Peyer's patch (tissue), 4 donors: ENCODE data around the gene SLX9. TPM values are rescaled to one million over a fixed set of nuclear protein-coding genes. Genes with fewer than 3 reads are reported as not detected.

Experiments
- DNase-seq, 3 donors: peaks; one replicate each; pipeline ENCODE4 v3.0.0-alpha.2; 2017 to 2019
- H3K27ac ChIP-seq, 4 donors: fragments of 200-600 bp; sonication (generic); one replicate each; pipeline ENCODE4 v1.5.1; 2016 to 2019
- H3K27me3 ChIP-seq, 2 donors: fragments of 200-600 bp; sonication (generic); one replicate each; pipeline ENCODE4 v1.5.1; 2019
- H3K36me3 ChIP-seq, 3 donors: fragments of 200-600 bp; sonication (generic); one replicate each; pipeline ENCODE4 v1.5.1; 2016 to 2019
- H3K4me1 ChIP-seq, 4 donors: fragments of 200-600 bp; sonication (generic); one replicate each; pipeline ENCODE4 v1.5.1; 2016 to 2019
- H3K4me3 ChIP-seq, 4 donors: fragments of 200-600 bp; sonication (generic); 1 replicate in 3 of 4; 2 replicates in 1 of 4; pipeline ENCODE4 v1.5.1; 2016 to 2019; ENCODE audit warnings: mild to moderate bottlenecking in 1 of 4
- H3K9me3 ChIP-seq, 4 donors: fragments of 200-600 bp; sonication (generic); one replicate each; pipeline ENCODE4 v1.5.1; 2016 to 2019; ENCODE audit warnings: mild to moderate bottlenecking in 1 of 4
- POLR2A ChIP-seq, 2 donors: fragments of 450-650 bp; IDR thresholded peaks; one replicate each; pipeline ENCODE4 v1.5.1; 2017; ENCODE audit warnings: antibody characterized with exemption in 2 of 2, mild to moderate bottlenecking in 2 of 2, moderate library complexity in 2 of 2
- total RNA-seq, 4 donors: library from RNA; depleted of rRNA; stranded (reverse); fragments of >200 nt; gene quantifications; one replicate each; pipeline ENCODE4 v1.1.0, GENCODE V29; 2016
- TF ChIP-seq, protein P1 (sequence below), 6 experiments: fragments of 450-650 bp in 4 of 6; fragments of 200-600 bp in 2 of 6; sonication (generic) in 1 of 6; IDR thresholded peaks; one replicate each; pipeline ENCODE4 v1.5.1; 2017 to 2019; ENCODE audit warnings: antibody characterized with exemption in 6 of 6, mild to moderate bottlenecking in 3 of 6, moderate library complexity in 1 of 6

SLX9 gene
- total RNA-seq, 4 donors from 2014 or later, result 7.8 to 10.5 (median 10.0) TPM; not detected in 1

DNA sequence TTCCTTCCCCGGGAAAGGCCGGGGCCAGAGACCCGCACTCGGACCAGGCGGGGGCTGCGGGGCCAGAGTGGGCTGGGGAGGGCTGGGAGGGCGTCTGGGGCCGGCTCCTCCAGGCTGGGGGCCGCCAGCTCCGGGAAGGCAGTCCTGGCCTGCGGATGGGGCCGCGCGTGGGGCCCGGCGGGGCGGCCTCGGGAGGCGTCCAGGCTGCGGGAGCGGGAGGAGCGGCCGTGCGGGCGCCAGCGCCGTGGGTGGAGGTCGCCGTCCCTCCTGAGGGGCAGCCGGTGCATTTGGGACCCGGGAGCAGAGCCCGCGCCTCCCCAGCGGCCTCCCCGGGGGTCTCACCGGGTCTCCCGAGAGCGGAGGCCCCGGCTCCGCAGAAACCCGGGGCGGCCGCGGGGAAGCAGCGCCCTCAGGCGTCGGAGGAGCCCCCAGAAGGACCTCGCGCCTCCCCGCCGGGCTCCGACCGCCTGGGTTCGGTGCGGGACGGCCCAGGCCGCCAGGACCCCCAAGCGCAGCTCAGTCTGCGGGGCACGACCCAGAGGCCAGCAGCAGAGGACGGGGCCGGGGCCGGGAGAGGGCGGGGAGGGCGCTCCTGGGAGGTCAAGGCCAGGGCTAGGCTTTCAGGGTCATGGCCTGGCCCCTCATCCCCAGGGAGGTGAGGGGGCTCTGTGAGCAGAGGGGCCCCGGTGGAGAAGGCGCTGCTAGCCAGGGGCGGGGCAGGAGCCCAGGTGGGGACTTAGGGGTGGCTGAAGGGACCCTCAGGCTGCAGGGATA lies 7.2 kb upstream of the SLX9 start:
- peak in 2 of 3 donors; percentile 68 to 81 for DNase-seq
- Histone ChIP-seq H3K36me3 (no peaks in the 10 kb centered on the region), H3K9me3 (no peaks in the 10 kb centered on the region), H3K4me3 (peak overlapping the region; percentile 38 to 71 (median 54)), H3K27me3 (peaks cover 0 to 25% of the 10 kb centered on the region in 2 donors), H3K27ac (peak overlapping the region in 1 of 4 donors; percentile 85), H3K4me1 (peaks cover 3 to 44% (median 21%) of the 10 kb centered on the region in 4 donors)
- TF ChIP-seq, protein P1, sequence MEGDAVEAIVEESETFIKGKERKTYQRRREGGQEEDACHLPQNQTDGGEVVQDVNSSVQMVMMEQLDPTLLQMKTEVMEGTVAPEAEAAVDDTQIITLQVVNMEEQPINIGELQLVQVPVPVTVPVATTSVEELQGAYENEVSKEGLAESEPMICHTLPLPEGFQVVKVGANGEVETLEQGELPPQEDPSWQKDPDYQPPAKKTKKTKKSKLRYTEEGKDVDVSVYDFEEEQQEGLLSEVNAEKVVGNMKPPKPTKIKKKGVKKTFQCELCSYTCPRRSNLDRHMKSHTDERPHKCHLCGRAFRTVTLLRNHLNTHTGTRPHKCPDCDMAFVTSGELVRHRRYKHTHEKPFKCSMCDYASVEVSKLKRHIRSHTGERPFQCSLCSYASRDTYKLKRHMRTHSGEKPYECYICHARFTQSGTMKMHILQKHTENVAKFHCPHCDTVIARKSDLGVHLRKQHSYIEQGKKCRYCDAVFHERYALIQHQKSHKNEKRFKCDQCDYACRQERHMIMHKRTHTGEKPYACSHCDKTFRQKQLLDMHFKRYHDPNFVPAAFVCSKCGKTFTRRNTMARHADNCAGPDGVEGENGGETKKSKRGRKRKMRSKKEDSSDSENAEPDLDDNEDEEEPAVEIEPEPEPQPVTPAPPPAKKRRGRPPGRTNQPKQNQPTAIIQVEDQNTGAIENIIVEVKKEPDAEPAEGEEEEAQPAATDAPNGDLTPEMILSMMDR (IDR thresholded peaks at IDR 0.05), result peak; percentile 39 to 72 (median 62)
- no peak for TF ChIP-seq POLR2A (IDR thresholded peaks at IDR 0.05)

DNA sequence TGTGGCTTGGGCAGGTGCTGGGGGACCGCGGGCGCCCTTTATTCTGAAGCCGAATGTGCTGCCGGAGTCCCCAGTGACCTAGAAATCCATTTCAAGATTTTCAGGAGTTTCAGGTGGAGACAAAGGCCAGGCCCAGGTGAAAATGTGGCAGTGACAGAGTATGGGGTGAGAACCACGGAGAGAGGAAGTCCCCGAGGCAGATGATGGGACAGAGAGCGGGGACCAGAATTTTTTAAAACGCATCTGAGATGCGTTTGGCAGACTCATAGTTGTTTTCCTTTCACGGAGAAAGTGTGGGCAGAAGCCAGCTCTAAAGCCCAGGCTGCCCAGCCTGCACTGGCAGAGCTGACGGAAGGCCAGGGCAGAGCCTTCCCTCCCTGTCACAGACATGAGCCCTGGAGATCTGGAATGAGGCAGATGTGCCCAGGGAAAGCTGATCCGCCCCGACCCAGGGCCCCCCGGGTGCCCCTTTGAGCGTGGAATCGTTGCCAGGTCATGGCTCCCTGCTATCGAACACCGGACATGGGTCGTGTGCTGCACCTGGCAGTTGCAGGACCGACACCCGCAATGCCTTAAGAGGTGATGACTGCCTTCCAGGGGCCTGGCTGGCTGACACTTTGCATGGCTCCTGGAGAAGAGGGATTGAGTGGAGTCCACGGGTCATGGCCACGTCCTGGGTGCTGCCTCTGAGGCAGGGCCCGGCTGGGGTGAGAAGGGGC lies 6.5 kb upstream of the SLX9 start:
- Histone ChIP-seq H3K4me3 (no peak overlapping the region), H3K27ac (peak overlapping the region in 1 of 4 donors; percentile 85), H3K36me3 (no peaks in the 10 kb centered on the region), H3K4me1 (peaks cover 3 to 37% (median 18%) of the 10 kb centered on the region in 4 donors), H3K9me3 (no peaks in the 10 kb centered on the region), H3K27me3 (peaks cover 0 to 25% of the 10 kb centered on the region in 2 donors)
- no peak for TF ChIP-seq POLR2A (IDR thresholded peaks at IDR 0.05)
- TF ChIP-seq, protein P1 (IDR thresholded peaks at IDR 0.05), result no peak
- no peak for DNase-seq

DNA sequence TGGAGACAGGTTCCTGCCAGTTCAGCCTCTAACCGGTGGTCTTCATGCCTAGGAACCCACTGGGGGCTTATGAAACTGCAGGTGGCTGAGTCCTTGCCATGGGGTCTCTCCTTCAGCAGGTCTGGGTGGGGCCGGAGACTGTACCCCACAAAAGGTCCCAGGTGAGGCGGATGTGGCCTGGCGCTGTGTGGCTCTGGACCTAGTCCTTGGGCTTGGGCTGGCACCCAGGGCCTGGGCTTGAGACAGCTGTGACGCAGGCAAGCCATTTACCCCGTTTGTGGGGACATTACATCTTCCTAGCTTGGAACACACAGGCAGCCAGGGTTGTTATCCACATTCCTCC lies 5.9 kb upstream of the SLX9 start:
- Histone ChIP-seq H3K4me1 (peaks cover 3 to 37% (median 18%) of the 10 kb centered on the region in 4 donors), H3K36me3 (no peaks in the 10 kb centered on the region), H3K9me3 (no peaks in the 10 kb centered on the region), H3K4me3 (no peak overlapping the region), H3K27ac (no peak overlapping the region), H3K27me3 (peaks cover 0 to 25% of the 10 kb centered on the region in 2 donors)
- no peak for DNase-seq
- no peak for TF ChIP-seq POLR2A (IDR thresholded peaks at IDR 0.05)
- TF ChIP-seq, protein P1 (IDR thresholded peaks at IDR 0.05), result no peak

DNA sequence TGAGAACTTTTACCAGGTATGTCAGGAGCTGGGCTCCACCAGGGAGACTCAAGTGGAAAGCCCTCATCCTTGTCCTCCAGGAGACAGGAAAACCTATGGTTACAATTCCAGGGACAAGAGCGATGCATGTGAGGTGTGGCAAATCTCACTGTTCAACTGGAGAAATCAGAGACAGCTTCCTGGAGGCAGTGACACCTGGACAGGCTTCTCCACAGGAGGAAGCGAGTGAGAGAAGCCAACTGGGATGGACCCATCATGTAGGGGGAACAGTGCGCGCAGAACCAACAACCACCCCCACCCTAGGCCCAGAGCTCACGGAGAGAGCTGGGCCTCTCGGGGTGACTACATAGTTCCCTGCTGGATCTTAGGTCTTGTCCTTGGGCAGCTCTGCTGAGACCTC lies 5.6 kb upstream of the SLX9 start:
- TF ChIP-seq, protein P1 (IDR thresholded peaks at IDR 0.05), result no peak
- TF ChIP-seq POLR2A (IDR thresholded peaks at IDR 0.05), result no peak
- no peak for DNase-seq
- Histone ChIP-seq H3K4me1 (peaks cover 3 to 37% (median 20%) of the 10 kb centered on the region in 4 donors), H3K27me3 (peaks cover 0 to 25% of the 10 kb centered on the region in 2 donors), H3K36me3 (no peaks in the 10 kb centered on the region), H3K4me3 (no peak overlapping the region), H3K9me3 (no peaks in the 10 kb centered on the region), H3K27ac (no peak overlapping the region)

DNA sequence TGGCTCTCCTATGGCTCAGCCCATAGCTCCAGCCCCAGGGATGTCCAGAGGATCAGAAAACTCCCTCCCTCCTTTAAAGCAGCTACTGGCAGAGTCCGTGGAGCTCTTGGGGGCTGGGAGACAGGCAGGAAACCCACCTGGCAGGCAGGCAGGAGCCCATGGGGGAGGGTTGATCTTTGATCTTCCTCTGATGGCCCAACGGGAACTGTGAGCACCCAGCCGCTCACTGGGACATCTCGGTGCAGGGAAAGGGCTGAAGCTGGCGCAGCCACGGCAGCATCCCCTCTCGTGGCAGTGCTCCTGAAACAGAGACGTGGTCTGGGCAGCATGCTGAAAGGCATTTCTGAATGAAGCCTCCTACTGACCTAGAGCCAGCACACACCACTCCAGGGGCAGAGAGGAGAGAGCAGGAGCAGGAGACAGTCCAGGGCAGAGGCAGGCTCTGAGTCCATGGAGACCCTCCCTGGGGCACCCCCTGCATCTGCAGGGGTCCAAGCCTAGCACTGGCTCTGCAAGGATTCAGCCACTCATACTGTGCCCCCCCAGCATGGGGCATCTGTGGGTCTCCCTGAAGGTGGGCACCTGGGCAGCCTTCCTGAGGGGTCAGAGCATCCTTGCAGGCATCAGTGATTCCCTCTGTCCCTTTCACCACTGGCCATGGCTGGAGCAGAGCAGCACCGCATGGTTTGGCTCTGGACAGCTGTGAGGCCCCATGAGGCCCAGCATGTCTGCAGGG lies 4.9 kb upstream of the SLX9 start:
- Histone ChIP-seq H3K27me3 (peaks cover 0 to 25% of the 10 kb centered on the region in 2 donors), H3K36me3 (no peaks in the 10 kb centered on the region), H3K27ac (no peak overlapping the region), H3K4me3 (no peak overlapping the region), H3K9me3 (no peaks in the 10 kb centered on the region), H3K4me1 (peaks cover 3 to 34% (median 21%) of the 10 kb centered on the region in 4 donors)
- TF ChIP-seq, protein P1 (IDR thresholded peaks at IDR 0.05), result no peak
- TF ChIP-seq POLR2A (IDR thresholded peaks at IDR 0.05), result no peak
- DNase-seq, result no peak
